Suprapubic skin (tissue), 3 donors: ENCODE results near the gene IL21.

Experiments
- CTCF ChIP-seq, 2 donors: fragments of 200-600 bp in 1 of 2; fragments of 450-650 bp in 1 of 2; sonication (generic) in 1 of 2; IDR thresholded peaks; one replicate each; pipeline ENCODE4 v1.5.1; 2016 to 2019; ENCODE audit warnings: antibody characterized with exemption in 2 of 2, mild to moderate bottlenecking in 1 of 2, moderate library complexity in 1 of 2
- EP300 ChIP-seq: sonication (generic); formaldehyde crosslinking; IDR thresholded peaks from one replicate; pipeline ENCODE4 v1.6.1; 2017; ENCODE audit warnings: antibody characterized with exemption
- POLR2A ChIP-seq, 2 donors: fragments of 450-650 bp; IDR thresholded peaks; one replicate each; pipeline ENCODE4 v1.6.1; 2017; ENCODE audit warnings: antibody characterized with exemption in 2 of 2, mild to moderate bottlenecking in 2 of 2, moderate library complexity in 2 of 2

GRCh38 chr4:122658377-122658776 is 37.5 kb upstream of the IL21 start:
- no peak for TF ChIP-seq EP300
- no peak for TF ChIP-seq CTCF (IDR thresholded peaks at IDR 0.05)
- no peak for TF ChIP-seq POLR2A (IDR thresholded peaks at IDR 0.05)
